DND-41 (cell line): ENCODE measurements around the gene OGFR.

Experiments
- ATAC-seq: fragments of 200-7000 bp; cut with Tn5 transposase; 3 replicates; pipeline ENCODE4 v1.9.1; 2021; ENCODE audit warnings: low read depth; ENCODE audit not compliant: insufficient read depth
- DNase-seq: peaks from one replicate; pipeline ENCODE4 v3.0.0-alpha.2; 2020
- H2AFZ ChIP-seq: 2 replicates; pipeline ENCODE4 v1.6.0; 2012; ENCODE audit warnings: low read depth, low read length
- H3K27ac ChIP-seq: 2 replicates; pipeline ENCODE4 v1.5.1; 2012; ENCODE audit warnings: low read length, inconsistent platforms
- H3K27me3 ChIP-seq: fragments of 200-600 bp; sonication (generic); 2 replicates; pipeline ENCODE4 v1.6.0; 2012; ENCODE audit warnings: low read length, mild to moderate bottlenecking, inconsistent platforms; ENCODE audit not compliant: insufficient read depth, poor library complexity
- H3K36me3 ChIP-seq: 2 replicates; pipeline ENCODE4 v1.5.1; 2012; ENCODE audit warnings: low read length, inconsistent platforms; ENCODE audit not compliant: insufficient read depth
- H3K4me1 ChIP-seq: 2 replicates; pipeline ENCODE4 v1.5.1; 2012; ENCODE audit warnings: mild to moderate bottlenecking, low read length; ENCODE audit not compliant: insufficient read depth
- H3K4me2 ChIP-seq: 2 replicates; pipeline ENCODE4 v1.6.0; 2012; ENCODE audit warnings: mild to moderate bottlenecking, moderate library complexity, low read length, inconsistent platforms; ENCODE audit not compliant: insufficient read depth
- H3K4me3 ChIP-seq, 2 experiments: fragments of 200-600 bp in 1 of 2; shearing (Covaris generic) in 1 of 2; 2 replicates each; pipeline ENCODE4 v1.5.1; 2012 to 2016; ENCODE audit warnings: inconsistent platforms in 2 of 2, low read length in 2 of 2, mild to moderate bottlenecking in 2 of 2, low read depth in 1 of 2, moderate library complexity in 1 of 2
- H3K79me2 ChIP-seq: 2 replicates; pipeline ENCODE4 v1.6.0; 2012; ENCODE audit warnings: low read length, inconsistent platforms; ENCODE audit not compliant: insufficient read depth
- H3K9ac ChIP-seq: 2 replicates; pipeline ENCODE4 v1.6.0; 2012; ENCODE audit warnings: low read depth, mild to moderate bottlenecking, inconsistent platforms, low read length, moderate library complexity
- H3K9me3 ChIP-seq: 2 replicates; pipeline ENCODE4 v1.5.1; 2012; ENCODE audit warnings: low read length, moderate library complexity, mild to moderate bottlenecking, inconsistent platforms; ENCODE audit not compliant: insufficient read depth, severe bottlenecking
- H4K20me1 ChIP-seq: 2 replicates; pipeline ENCODE4 v1.6.0; 2012; ENCODE audit warnings: low read length; ENCODE audit not compliant: insufficient read depth
- EZH2 ChIP-seq: IDR thresholded peaks from 3 replicates; pipeline ENCODE4 v1.6.1; 2012; ENCODE audit warnings: borderline replicate concordance, low read depth, mild to moderate bottlenecking, moderate library complexity, low read length, inconsistent platforms; ENCODE audit not compliant: severe bottlenecking
- TF ChIP-seq, protein P1 (sequence below): IDR thresholded peaks from 2 replicates; pipeline ENCODE4 v1.5.1; 2012; ENCODE audit warnings: borderline replicate concordance, low read length, moderate library complexity, mild to moderate bottlenecking; ENCODE audit not compliant: poor library complexity, severe bottlenecking; ENCODE audit errors: extremely low read depth

Gene OGFR

DNA sequence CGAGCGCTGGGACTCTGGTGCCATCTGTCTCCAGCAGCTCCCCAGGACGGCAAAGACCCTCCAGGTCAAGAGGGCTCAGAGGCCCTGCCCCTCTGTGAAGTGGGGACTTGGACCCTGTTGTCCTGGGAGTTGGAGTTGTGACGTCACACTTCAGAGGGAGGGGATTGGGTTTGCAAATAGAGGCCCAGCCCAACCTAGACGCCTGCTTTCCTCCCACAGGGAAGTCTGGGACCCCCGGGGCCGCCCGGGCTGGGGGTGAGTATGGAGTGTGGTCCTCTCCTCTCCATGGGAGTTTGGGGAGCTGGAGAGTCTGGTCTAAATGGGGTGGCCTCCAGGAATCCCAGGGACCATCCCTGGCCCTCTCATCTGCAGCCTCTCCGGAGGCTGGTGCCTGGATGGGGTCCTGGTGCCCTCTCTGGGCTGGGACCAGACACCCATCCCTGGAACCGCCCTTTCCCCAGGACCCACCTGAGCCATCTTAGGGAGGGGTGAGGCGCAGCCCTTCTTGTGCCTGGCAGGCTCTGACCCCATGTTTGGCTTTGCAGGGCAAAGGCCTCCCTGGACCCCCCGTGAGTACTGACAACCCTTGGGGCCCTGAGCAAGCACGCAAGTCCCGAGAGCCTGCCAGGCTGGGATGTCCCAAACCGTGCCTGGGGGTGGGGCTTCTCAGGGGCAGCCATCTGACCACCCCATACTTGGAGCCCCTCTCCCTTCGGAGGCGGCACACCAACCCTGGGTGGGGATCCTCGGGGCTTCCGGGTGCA lies 16.5 kb downstream of the OGFR start:
- H3K4me2 ChIP-seq = no peak overlapping the region
- no peak for ATAC-seq
- TF ChIP-seq, protein P1, sequence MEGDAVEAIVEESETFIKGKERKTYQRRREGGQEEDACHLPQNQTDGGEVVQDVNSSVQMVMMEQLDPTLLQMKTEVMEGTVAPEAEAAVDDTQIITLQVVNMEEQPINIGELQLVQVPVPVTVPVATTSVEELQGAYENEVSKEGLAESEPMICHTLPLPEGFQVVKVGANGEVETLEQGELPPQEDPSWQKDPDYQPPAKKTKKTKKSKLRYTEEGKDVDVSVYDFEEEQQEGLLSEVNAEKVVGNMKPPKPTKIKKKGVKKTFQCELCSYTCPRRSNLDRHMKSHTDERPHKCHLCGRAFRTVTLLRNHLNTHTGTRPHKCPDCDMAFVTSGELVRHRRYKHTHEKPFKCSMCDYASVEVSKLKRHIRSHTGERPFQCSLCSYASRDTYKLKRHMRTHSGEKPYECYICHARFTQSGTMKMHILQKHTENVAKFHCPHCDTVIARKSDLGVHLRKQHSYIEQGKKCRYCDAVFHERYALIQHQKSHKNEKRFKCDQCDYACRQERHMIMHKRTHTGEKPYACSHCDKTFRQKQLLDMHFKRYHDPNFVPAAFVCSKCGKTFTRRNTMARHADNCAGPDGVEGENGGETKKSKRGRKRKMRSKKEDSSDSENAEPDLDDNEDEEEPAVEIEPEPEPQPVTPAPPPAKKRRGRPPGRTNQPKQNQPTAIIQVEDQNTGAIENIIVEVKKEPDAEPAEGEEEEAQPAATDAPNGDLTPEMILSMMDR = no peak
- no peak for TF ChIP-seq EZH2

DNA sequence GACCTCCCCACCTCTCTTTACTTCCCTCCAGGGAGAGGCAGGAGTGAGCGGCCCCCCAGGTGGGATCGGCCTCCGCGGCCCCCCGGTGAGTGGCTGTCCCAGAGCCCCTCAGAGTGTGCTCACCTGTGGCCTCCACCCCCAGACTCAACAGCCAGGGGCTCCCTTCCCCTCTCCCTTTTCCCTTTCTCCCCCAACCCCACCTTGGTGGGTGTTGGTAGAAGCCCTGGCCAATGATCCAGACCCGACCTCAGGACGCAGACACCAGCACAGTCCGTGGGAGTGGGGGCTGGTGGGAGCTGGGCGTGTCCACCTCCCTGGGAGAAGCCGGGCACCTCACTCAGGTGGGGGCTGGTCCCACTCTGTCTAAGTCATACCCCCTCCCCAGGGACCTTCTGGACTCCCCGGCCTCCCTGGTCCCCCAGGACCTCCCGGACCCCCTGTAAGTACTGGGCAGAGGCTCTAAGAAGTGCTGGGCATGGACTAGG lies 17.1 kb downstream of the OGFR start:
- ATAC-seq (no peak), DNase-seq (no peak)
- H3K9ac ChIP-seq = no peak overlapping the region
- no peak overlapping the region for H3K4me3 ChIP-seq
- TF ChIP-seq, protein P1 = no peak
- no peak for TF ChIP-seq EZH2
- H3K27me3 ChIP-seq = no peaks in the 10 kb centered on the region
- H4K20me1 ChIP-seq = peaks cover 20% of the 10 kb centered on the region
- no peak overlapping the region for H2AFZ ChIP-seq
- no peaks in the 10 kb centered on the region for H3K9me3 ChIP-seq
- H3K4me1 ChIP-seq = peaks cover 15% of the 10 kb centered on the region
- H3K27ac ChIP-seq = no peak overlapping the region
- no peaks in the 10 kb centered on the region for H3K79me2 ChIP-seq
- no peak overlapping the region for H3K4me2 ChIP-seq
- H3K36me3 ChIP-seq = no peaks in the 10 kb centered on the region

More for the DNA sequence above, 16.5 kb downstream of the OGFR start:
- peaks cover 15% of the 10 kb centered on the region for H3K4me1 ChIP-seq
- H3K36me3 ChIP-seq = no peaks in the 10 kb centered on the region
- DNase-seq = no peak
- H2AFZ ChIP-seq = no peak overlapping the region
- peaks cover 21% of the 10 kb centered on the region for H4K20me1 ChIP-seq
- no peaks in the 10 kb centered on the region for H3K9me3 ChIP-seq
- no peaks in the 10 kb centered on the region for H3K27me3 ChIP-seq
- H3K27ac ChIP-seq = no peak overlapping the region
- H3K4me3 ChIP-seq = no peak overlapping the region
- H3K9ac ChIP-seq = no peak overlapping the region
- no peaks in the 10 kb centered on the region for H3K79me2 ChIP-seq

DNA sequence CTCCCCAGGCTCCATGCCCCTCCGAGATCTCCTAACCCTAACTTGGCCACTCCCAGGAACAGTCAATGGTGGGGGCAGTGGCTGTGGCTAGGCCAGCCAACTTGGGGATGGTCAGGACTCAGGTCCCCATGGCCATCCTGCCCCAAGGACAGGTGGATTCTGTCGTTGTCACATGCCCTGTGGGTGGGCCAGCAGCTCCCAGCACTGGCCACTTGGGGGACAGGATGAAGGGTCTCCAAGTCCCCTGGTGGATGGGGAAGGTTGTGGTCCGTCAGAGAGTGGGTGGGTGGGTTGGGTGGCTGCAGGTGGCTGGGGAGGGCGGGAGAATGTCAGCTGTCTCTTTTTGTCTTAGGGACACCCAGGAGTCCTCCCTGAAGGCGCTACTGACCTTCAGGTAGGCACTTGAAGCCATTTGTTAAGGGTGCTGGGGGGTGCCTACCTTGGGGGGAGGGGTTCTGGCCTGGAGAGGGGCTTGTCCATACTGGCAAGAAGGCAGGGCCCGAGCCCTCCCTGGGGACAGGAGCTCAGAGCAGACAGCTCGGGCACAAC lies 17.7 kb downstream of the OGFR start:
- no peak for TF ChIP-seq EZH2
- TF ChIP-seq, protein P1 = no peak
- no peaks in the 10 kb centered on the region for H3K36me3 ChIP-seq
- peaks cover 15% of the 10 kb centered on the region for H3K4me1 ChIP-seq
- ATAC-seq (no peak), DNase-seq (no peak)
- no peak overlapping the region for H3K4me3 ChIP-seq
- no peak overlapping the region for H3K4me2 ChIP-seq
- H3K9ac ChIP-seq = no peak overlapping the region
- H4K20me1 ChIP-seq = peaks cover 20% of the 10 kb centered on the region
- H3K27ac ChIP-seq = no peak overlapping the region
- H3K9me3 ChIP-seq = no peaks in the 10 kb centered on the region
- no peaks in the 10 kb centered on the region for H3K27me3 ChIP-seq
- H2AFZ ChIP-seq = no peak overlapping the region
- no peaks in the 10 kb centered on the region for H3K79me2 ChIP-seq
